ENCODE measurements around the gene SLC6A9. TPM values are rescaled to one million over a fixed set of nuclear protein-coding genes. Genes with fewer than 3 reads are reported as not detected.

Gene SLC6A9
- total RNA-seq, 4 donors from 2014 or later = 55.8 to 85.7 (median 62.0) TPM

DNA sequence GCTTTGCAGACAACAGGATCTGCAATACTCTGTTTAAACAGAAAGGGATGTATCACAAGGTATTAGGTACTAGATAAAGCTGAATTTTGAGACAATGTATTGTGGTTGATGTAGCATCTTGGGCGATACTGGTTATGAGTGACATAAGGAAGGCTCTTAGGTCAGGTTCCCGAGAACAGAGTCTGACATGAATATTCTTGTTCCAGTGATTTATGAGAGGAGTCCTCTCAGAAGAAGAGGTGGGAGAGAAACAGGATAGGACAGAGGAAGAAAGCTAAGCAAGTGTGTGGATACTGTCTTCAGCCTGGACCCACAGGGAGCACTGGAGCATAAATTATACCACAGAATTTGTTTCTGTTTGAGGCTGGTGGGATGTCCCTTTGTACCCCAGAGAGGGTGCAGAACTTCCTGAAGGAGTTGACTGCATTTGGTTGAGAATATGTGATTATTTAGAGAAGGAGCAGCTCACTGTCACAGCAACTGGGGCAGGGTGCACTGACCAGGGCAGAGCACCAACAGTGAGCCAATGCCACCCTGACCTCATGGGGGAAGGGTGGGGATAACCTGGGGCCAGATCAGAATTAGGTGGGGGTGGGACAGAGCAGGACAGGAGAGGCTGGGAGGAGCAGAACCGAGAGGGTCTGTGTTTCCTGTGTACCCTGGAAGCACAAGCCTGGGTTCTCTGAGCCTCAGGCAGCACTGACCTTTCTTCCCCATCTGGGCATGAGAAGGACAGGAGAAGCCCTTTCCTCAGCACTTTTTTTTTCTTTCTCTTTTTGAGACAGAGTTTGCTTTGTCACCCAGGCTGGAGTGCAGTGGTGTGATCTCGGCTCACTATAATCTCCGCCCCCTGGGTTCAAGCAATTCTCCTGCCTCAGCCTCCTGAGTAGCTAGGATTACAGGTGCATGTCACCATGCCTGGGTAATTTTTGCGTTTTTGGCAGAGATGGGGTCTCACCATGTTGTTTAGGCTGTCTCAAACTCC lies 36.3 kb upstream of the SLC6A9 start:
- intact Hi-C loops (cut with DNase I; ENCODE audit: low total_unique reads) = no loop called here
- no peak for TF ChIP-seq POLR2A (IDR thresholded peaks at IDR 0.05)
- TF ChIP-seq, protein P1, sequence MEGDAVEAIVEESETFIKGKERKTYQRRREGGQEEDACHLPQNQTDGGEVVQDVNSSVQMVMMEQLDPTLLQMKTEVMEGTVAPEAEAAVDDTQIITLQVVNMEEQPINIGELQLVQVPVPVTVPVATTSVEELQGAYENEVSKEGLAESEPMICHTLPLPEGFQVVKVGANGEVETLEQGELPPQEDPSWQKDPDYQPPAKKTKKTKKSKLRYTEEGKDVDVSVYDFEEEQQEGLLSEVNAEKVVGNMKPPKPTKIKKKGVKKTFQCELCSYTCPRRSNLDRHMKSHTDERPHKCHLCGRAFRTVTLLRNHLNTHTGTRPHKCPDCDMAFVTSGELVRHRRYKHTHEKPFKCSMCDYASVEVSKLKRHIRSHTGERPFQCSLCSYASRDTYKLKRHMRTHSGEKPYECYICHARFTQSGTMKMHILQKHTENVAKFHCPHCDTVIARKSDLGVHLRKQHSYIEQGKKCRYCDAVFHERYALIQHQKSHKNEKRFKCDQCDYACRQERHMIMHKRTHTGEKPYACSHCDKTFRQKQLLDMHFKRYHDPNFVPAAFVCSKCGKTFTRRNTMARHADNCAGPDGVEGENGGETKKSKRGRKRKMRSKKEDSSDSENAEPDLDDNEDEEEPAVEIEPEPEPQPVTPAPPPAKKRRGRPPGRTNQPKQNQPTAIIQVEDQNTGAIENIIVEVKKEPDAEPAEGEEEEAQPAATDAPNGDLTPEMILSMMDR (IDR thresholded peaks at IDR 0.05) = no peak
- DNase-seq (ENCODE audit: low spot score in 2 of 2) = no peak
- WGBS, 2 donors = 52 to 69% methylated on average over 6 of the region's 6 CpGs
- H3K4me3 ChIP-seq (ENCODE audit: low read depth, poor library complexity, severe bottlenecking) = no peak overlapping the region

DNA sequence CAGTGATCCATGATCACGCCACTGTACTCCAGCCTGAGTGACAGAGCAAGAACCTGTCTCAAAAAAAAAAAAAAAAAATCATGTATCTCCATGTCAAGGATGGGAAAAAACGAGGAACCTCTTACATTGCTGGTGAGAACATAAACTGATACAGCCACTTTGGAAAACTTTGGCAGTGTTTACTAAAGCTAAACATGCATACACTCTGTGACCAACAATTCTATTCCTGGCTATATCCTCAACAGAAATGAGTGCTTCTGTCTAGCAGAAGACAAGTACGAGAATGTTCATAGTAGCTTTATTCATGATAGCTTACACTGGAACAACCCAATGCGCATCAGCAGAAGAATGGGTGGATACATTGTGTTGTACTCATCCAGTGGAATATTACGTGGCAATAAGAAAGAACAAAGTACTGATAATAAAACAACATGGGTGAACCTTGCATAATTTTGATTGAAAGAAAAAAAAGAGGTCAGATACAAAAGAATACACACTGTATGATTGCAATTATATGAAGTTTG lies 31.5 kb upstream of the SLC6A9 start:
- no peak for DNase-seq (ENCODE audit: low spot score in 2 of 2)
- H3K4me3 ChIP-seq (ENCODE audit: low read depth, poor library complexity, severe bottlenecking) = no peak overlapping the region
- WGBS, 2 donors = 82 to 88% methylated on average over 5 of the region's 5 CpGs
- TF ChIP-seq POLR2A (IDR thresholded peaks at IDR 0.05) = no peak
- TF ChIP-seq, protein P1 (IDR thresholded peaks at IDR 0.05) = no peak
- intact Hi-C loops (cut with DNase I; ENCODE audit: low total_unique reads) = no loop called here

DNA sequence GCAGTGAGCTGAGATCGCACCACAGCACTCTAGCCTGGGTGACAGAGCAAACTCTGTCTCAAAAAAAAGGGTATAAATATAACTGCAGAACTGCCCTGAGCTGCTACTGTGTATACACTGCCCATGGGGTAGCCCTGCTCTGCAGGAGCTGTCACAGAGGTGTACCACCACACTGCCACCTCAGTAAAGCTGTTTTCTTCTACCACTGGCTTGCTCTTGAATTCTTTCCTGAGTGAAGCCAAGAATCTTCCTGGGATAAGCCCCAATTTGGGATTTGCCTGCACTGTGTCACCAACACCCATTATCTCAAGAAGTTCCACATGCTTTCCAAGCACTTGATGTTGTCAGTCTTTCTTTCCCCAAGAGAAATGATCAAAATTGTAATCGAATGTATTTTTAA lies 30.6 kb upstream of the SLC6A9 start:
- intact Hi-C loops (cut with DNase I; ENCODE audit: low total_unique reads) = no loop called here
- no peak for DNase-seq (ENCODE audit: low spot score in 2 of 2)
- 91 to 95% methylated on average over 2 of the region's 2 CpGs for WGBS, 2 donors
- H3K4me3 ChIP-seq (ENCODE audit: low read depth, poor library complexity, severe bottlenecking) = no peak overlapping the region
- TF ChIP-seq POLR2A (IDR thresholded peaks at IDR 0.05) = no peak
- TF ChIP-seq, protein P1 (IDR thresholded peaks at IDR 0.05) = no peak

DNA sequence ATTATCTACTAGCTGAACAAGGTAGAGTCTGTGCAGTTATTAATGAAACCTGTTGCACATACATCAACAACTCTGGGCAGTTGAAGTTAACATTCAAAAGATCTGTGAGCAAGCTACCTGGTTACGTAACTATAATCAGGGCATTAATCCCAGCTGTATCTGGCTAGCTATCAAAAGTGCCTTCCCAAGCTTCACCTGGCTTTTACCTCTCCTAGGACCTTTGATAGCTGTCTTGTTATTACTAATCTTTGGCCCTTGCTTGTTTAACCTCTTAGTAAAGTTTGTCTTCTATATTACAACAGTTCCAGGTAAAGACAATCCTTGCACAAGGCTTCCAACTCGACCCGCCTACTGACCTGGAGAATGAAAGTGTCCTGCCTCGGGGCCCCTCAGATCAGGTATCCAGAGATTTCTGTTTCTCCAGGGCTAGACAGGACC lies 29.6 kb upstream of the SLC6A9 start:
- WGBS, 2 donors = 57 to 58% methylated on average over 4 of the region's 4 CpGs
- DNase-seq (ENCODE audit: low spot score in 2 of 2) = no peak
- TF ChIP-seq, protein P1 (IDR thresholded peaks at IDR 0.05) = no peak
- no peak for TF ChIP-seq POLR2A (IDR thresholded peaks at IDR 0.05)
- no peak overlapping the region for H3K4me3 ChIP-seq (ENCODE audit: low read depth, poor library complexity, severe bottlenecking)
- intact Hi-C loops (cut with DNase I; ENCODE audit: low total_unique reads) = no loop called here

DNA sequence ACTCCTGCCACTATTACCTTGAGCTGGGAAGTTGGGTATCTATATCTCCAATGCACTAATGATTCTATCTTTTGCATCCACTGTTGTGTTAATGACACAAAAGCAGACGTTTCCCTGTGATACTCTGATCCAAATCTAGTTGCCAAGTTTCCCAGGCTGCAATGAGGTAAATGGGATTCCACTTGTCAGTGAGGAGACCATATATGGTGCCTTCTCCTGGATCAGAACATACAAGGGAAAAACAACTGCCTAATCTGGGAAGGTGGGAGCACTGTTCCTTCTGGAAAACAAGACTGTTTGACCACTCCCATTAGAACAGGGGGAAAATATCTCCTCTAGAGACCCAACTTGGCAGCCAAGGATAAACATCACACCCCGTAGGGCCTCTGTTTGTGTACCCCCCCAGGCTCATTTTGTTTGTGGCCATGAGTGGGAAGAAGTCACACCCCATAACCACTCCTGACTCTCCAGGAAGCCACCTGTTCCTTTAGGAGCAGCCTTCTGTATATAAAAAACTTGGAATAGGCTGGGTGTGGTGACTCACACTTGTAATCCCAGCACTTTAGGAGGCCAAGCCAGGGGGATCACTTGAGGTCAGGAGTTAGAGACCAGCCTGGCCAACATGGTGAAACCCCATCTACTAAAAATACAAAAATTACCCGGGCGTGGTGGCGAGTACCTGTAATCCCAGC lies 28.5 kb upstream of the SLC6A9 start:
- H3K4me3 ChIP-seq (ENCODE audit: low read depth, poor library complexity, severe bottlenecking) = no peak overlapping the region
- no peak for TF ChIP-seq POLR2A (IDR thresholded peaks at IDR 0.05)
- TF ChIP-seq, protein P1 (IDR thresholded peaks at IDR 0.05) = no peak
- WGBS, 2 donors = 49 to 57% methylated on average over 5 of the region's 5 CpGs
- DNase-seq (ENCODE audit: low spot score in 2 of 2) = no peak
- intact Hi-C loops (cut with DNase I; ENCODE audit: low total_unique reads) = no loop called here
